Measurements from ENCODE around the gene TMEM176B. TPM values are rescaled to one million over a fixed set of nuclear protein-coding genes. Genes with fewer than 3 reads are reported as not detected.

TMEM176B gene
- total RNA-seq, 1 donor from 2014 or later = not detected

- Histone ChIP-seq H3K27me3 (ENCODE audit: control insufficient read depth, insufficient read depth, low read length) (no peaks in the 10 kb centered on the region), H3K4me3 (ENCODE audit: low read depth, low read length) (no peak overlapping the region), H3K36me3 (ENCODE audit: control insufficient read depth, insufficient read depth, low read length) (no peaks in the 10 kb centered on the region)
- TF ChIP-seq CTCF (IDR thresholded peaks at IDR 0.05; ENCODE audit: insufficient read depth, low read length, severe bottlenecking) = no peak
- no peak for FAIRE-seq
- no peak for DNase-seq (ENCODE audit: low read depth)
Measured at GRCh38 chr7:150835702-150836280, 35.6 kb upstream of the TMEM176B start.

GRCh38 chr7:150835019-150835418 is 34.9 kb upstream of the TMEM176B start:
- TF ChIP-seq CTCF (IDR thresholded peaks at IDR 0.05; ENCODE audit: insufficient read depth, low read length, severe bottlenecking) = no peak
- H3K36me3 ChIP-seq (ENCODE audit: control insufficient read depth, insufficient read depth, low read length) = no peaks in the 10 kb centered on the region
- DNase-seq (ENCODE audit: low read depth) = no peak
- no peaks in the 10 kb centered on the region for H3K27me3 ChIP-seq (ENCODE audit: control insufficient read depth, insufficient read depth, low read length)
- no peak for FAIRE-seq
- H3K4me3 ChIP-seq (ENCODE audit: low read depth, low read length) = no peak overlapping the region

GRCh38 chr7:150831851-150832250 is 31.7 kb upstream of the TMEM176B start:
- Histone ChIP-seq H3K36me3 (ENCODE audit: control insufficient read depth, insufficient read depth, low read length) (no peaks in the 10 kb centered on the region), H3K27me3 (ENCODE audit: control insufficient read depth, insufficient read depth, low read length) (no peaks in the 10 kb centered on the region), H3K4me3 (ENCODE audit: low read depth, low read length) (no peak overlapping the region)
- FAIRE-seq (no peak), DNase-seq (ENCODE audit: low read depth) (no peak)
- no peak for TF ChIP-seq CTCF (IDR thresholded peaks at IDR 0.05; ENCODE audit: insufficient read depth, low read length, severe bottlenecking)

GRCh38 chr7:150830937-150831336 is 30.8 kb upstream of the TMEM176B start:
- H3K4me3 ChIP-seq (ENCODE audit: low read depth, low read length) = no peak overlapping the region
- DNase-seq (ENCODE audit: low read depth) (no peak), FAIRE-seq (no peak)
- no peaks in the 10 kb centered on the region for H3K36me3 ChIP-seq (ENCODE audit: control insufficient read depth, insufficient read depth, low read length)
- TF ChIP-seq CTCF (IDR thresholded peaks at IDR 0.05; ENCODE audit: insufficient read depth, low read length, severe bottlenecking) = no peak
- no peaks in the 10 kb centered on the region for H3K27me3 ChIP-seq (ENCODE audit: control insufficient read depth, insufficient read depth, low read length)

GRCh38 chr7:150829426-150829825 is 29.3 kb upstream of the TMEM176B start:
- no peak overlapping the region for H3K4me3 ChIP-seq (ENCODE audit: low read depth, low read length)
- no peaks in the 10 kb centered on the region for H3K27me3 ChIP-seq (ENCODE audit: control insufficient read depth, insufficient read depth, low read length)
- TF ChIP-seq CTCF (IDR thresholded peaks at IDR 0.05; ENCODE audit: insufficient read depth, low read length, severe bottlenecking) = no peak
- H3K36me3 ChIP-seq (ENCODE audit: control insufficient read depth, insufficient read depth, low read length) = no peaks in the 10 kb centered on the region
- no peak for FAIRE-seq
- DNase-seq (ENCODE audit: low read depth) = no peak

GRCh38 chr7:150828384-150828783 is 28.2 kb upstream of the TMEM176B start:
- no peak for FAIRE-seq
- no peak for DNase-seq (ENCODE audit: low read depth)
- H3K4me3 ChIP-seq (ENCODE audit: low read depth, low read length) = no peak overlapping the region
- H3K27me3 ChIP-seq (ENCODE audit: control insufficient read depth, insufficient read depth, low read length) = no peaks in the 10 kb centered on the region
- no peak for TF ChIP-seq CTCF (IDR thresholded peaks at IDR 0.05; ENCODE audit: insufficient read depth, low read length, severe bottlenecking)
- H3K36me3 ChIP-seq (ENCODE audit: control insufficient read depth, insufficient read depth, low read length) = no peaks in the 10 kb centered on the region

Data from bronchial epithelial cell (primary cell).